HAP-1 (cell line): ENCODE data around the gene NDST3.

Experiments used
- DNase-seq, 2 experiments: peaks; one replicate each; pipeline ENCODE4 v3.0.0-alpha.2; 2016 to 2020; ENCODE audit warnings: low spot score in 2 of 2
- H3K27me3 ChIP-seq: fragments of 250-450 bp; sonication (Bioruptor Pico); 2 replicates; pipeline ENCODE4 v1.5.1; 2020; ENCODE audit warnings: low read depth, mild to moderate bottlenecking, moderate library complexity
- H3K36me3 ChIP-seq: fragments of 250-450 bp; sonication (Bioruptor Pico); replicated peaks from 2 replicates; pipeline ENCODE4 v1.5.1; 2020; ENCODE audit warnings: mild to moderate bottlenecking
- H3K4me1 ChIP-seq: fragments of 250-450 bp; sonication (Bioruptor Pico); 2 replicates; pipeline ENCODE4 v1.5.1; 2020; ENCODE audit warnings: mild to moderate bottlenecking
- H3K4me3 ChIP-seq: fragments of 250-450 bp; sonication (Bioruptor Pico); 2 replicates; pipeline ENCODE4 v1.5.1; 2020; ENCODE audit warnings: mild to moderate bottlenecking, moderate library complexity
- H3K9me3 ChIP-seq: fragments of 250-450 bp; sonication (Bioruptor Pico); 2 replicates; pipeline ENCODE4 v1.5.1; 2020; ENCODE audit warnings: mild to moderate bottlenecking, moderate library complexity
- in situ Hi-C: fragments of 300-500 bp; cut with MboI; formaldehyde crosslinking; loops from 3 replicates; pipeline ENCODE4 v1.14.3; 2020; ENCODE audit warnings: low sequenced_read_pairs, inconsistent platforms, mixed read lengths

NDST3 gene

GRCh38 chr4:118099106-118099505 is 64.8 kb downstream of the NDST3 start:
- peak; percentile 50 to 57 for DNase-seq
- no peaks in the 10 kb centered on the region for H3K36me3 ChIP-seq
- no peaks in the 10 kb centered on the region for H3K27me3 ChIP-seq
- in situ Hi-C loops = loop anchor here (25.0 kb wide), 1 partner anchor 163 kb away; no protein-coding TSS in a partner anchor
- peaks cover 9% of the 10 kb centered on the region for H3K4me1 ChIP-seq
- H3K4me3 ChIP-seq = no peak overlapping the region
- H3K9me3 ChIP-seq = no peaks in the 10 kb centered on the region

- Histone ChIP-seq H3K4me3 (no peak overlapping the region), H3K36me3 (no peaks in the 10 kb centered on the region), H3K4me1 (peaks cover 9% of the 10 kb centered on the region), H3K27me3 (no peaks in the 10 kb centered on the region), H3K9me3 (no peaks in the 10 kb centered on the region)
- no peak for DNase-seq
- in situ Hi-C loops = no loop called here
These were observed 67.9 kb downstream of the NDST3 start for GRCh38 chr4:118102195-118102594.

GRCh38 chr4:118112117-118113046 is 78.1 kb downstream of the NDST3 start:
- DNase-seq = no peak
- Histone ChIP-seq H3K36me3 (no peaks in the 10 kb centered on the region), H3K27me3 (no peaks in the 10 kb centered on the region), H3K4me3 (no peak overlapping the region), H3K9me3 (no peaks in the 10 kb centered on the region), H3K4me1 (no peaks in the 10 kb centered on the region)
- in situ Hi-C loops = no loop called here

GRCh38 chr4:118113220-118113619 is 78.9 kb downstream of the NDST3 start:
- Histone ChIP-seq H3K4me3 (no peak overlapping the region), H3K9me3 (no peaks in the 10 kb centered on the region), H3K36me3 (no peaks in the 10 kb centered on the region), H3K4me1 (no peaks in the 10 kb centered on the region), H3K27me3 (no peaks in the 10 kb centered on the region)
- in situ Hi-C loops = no loop called here
- DNase-seq = no peak

GRCh38 chr4:118114720-118115119 is 80.4 kb downstream of the NDST3 start:
- H3K4me1 ChIP-seq = no peaks in the 10 kb centered on the region
- in situ Hi-C loops = no loop called here
- H3K27me3 ChIP-seq = no peaks in the 10 kb centered on the region
- H3K9me3 ChIP-seq = no peaks in the 10 kb centered on the region
- no peak for DNase-seq
- H3K4me3 ChIP-seq = no peak overlapping the region
- no peaks in the 10 kb centered on the region for H3K36me3 ChIP-seq

- Histone ChIP-seq H3K27me3 (no peaks in the 10 kb centered on the region), H3K36me3 (no peaks in the 10 kb centered on the region), H3K4me1 (no peaks in the 10 kb centered on the region), H3K9me3 (no peaks in the 10 kb centered on the region), H3K4me3 (no peak overlapping the region)
- no peak for DNase-seq
- in situ Hi-C loops = no loop called here
These were observed 86.0 kb downstream of the NDST3 start for GRCh38 chr4:118120120-118120760.

- Histone ChIP-seq H3K4me1 (no peaks in the 10 kb centered on the region), H3K27me3 (no peaks in the 10 kb centered on the region), H3K4me3 (no peak overlapping the region), H3K9me3 (no peaks in the 10 kb centered on the region), H3K36me3 (no peaks in the 10 kb centered on the region)
- in situ Hi-C loops = no loop called here
- no peak for DNase-seq
These were observed 90.7 kb downstream of the NDST3 start for GRCh38 chr4:118124997-118125396.

GRCh38 chr4:118139241-118139640 is 105.0 kb downstream of the NDST3 start:
- no peaks in the 10 kb centered on the region for H3K9me3 ChIP-seq
- H3K4me3 ChIP-seq = no peak overlapping the region
- H3K36me3 ChIP-seq = no peaks in the 10 kb centered on the region
- DNase-seq = no peak
- H3K27me3 ChIP-seq = 0 out of 2 replicates have a peak, but pooled peaks cover 5% of the 10 kb centered on the region
- in situ Hi-C loops = no loop called here
- no peaks in the 10 kb centered on the region for H3K4me1 ChIP-seq

GRCh38 chr4:118141240-118141639 is 107.0 kb downstream of the NDST3 start:
- no peak overlapping the region for H3K4me3 ChIP-seq
- no peaks in the 10 kb centered on the region for H3K36me3 ChIP-seq

GRCh38 chr4:118154649-118155048 is 120.4 kb downstream of the NDST3 start:
- in situ Hi-C loops = no loop called here

More at GRCh38 chr4:118141240-118141639, 107.0 kb downstream of the NDST3 start:
- no peak for DNase-seq
- H3K4me1 ChIP-seq = no peaks in the 10 kb centered on the region
- 0 out of 2 replicates have a peak, but pooled peaks cover 5% of the 10 kb centered on the region for H3K27me3 ChIP-seq
- H3K9me3 ChIP-seq = no peaks in the 10 kb centered on the region
- in situ Hi-C loops = no loop called here

GRCh38 chr4:118155516-118155915 is 121.2 kb downstream of the NDST3 start:
- H3K36me3 ChIP-seq = no peaks in the 10 kb centered on the region
- H3K4me1 ChIP-seq = no peaks in the 10 kb centered on the region
- no peak overlapping the region for H3K4me3 ChIP-seq
- H3K9me3 ChIP-seq = no peaks in the 10 kb centered on the region
- no peak for DNase-seq
- in situ Hi-C loops = no loop called here
- H3K27me3 ChIP-seq = no peaks in the 10 kb centered on the region

More at GRCh38 chr4:118154649-118155048, 120.4 kb downstream of the NDST3 start:
- Histone ChIP-seq H3K27me3 (no peaks in the 10 kb centered on the region), H3K36me3 (no peaks in the 10 kb centered on the region), H3K4me3 (no peak overlapping the region), H3K4me1 (no peaks in the 10 kb centered on the region), H3K9me3 (no peaks in the 10 kb centered on the region)
- no peak for DNase-seq

GRCh38 chr4:118158763-118159375 is 124.6 kb downstream of the NDST3 start:
- H3K36me3 ChIP-seq = no peaks in the 10 kb centered on the region
- in situ Hi-C loops = no loop called here
- H3K4me1 ChIP-seq = no peaks in the 10 kb centered on the region
- DNase-seq = no peak
- H3K4me3 ChIP-seq = no peak overlapping the region
- no peaks in the 10 kb centered on the region for H3K27me3 ChIP-seq
- no peaks in the 10 kb centered on the region for H3K9me3 ChIP-seq

GRCh38 chr4:118167306-118167705 is 133.0 kb downstream of the NDST3 start:
- no peak for DNase-seq
- in situ Hi-C loops = no loop called here
- H3K36me3 ChIP-seq = no peaks in the 10 kb centered on the region
- H3K4me3 ChIP-seq = no peak overlapping the region
- H3K9me3 ChIP-seq = no peaks in the 10 kb centered on the region; the same call in 1 of the 2 replicates
- H3K4me1 ChIP-seq = no peaks in the 10 kb centered on the region
- no peaks in the 10 kb centered on the region for H3K27me3 ChIP-seq

GRCh38 chr4:118171381-118171780 is 137.1 kb downstream of the NDST3 start:
- Histone ChIP-seq H3K9me3 (no peaks in the 10 kb centered on the region; the same call in 1 of the 2 replicates), H3K27me3 (no peaks in the 10 kb centered on the region), H3K36me3 (no peaks in the 10 kb centered on the region), H3K4me3 (no peak overlapping the region), H3K4me1 (no peaks in the 10 kb centered on the region)
- in situ Hi-C loops = no loop called here
- no peak for DNase-seq
